ENCODE measurements around the gene OXT.

- no peak for TF ChIP-seq POLR2AphosphoS5 (IDR thresholded peaks at IDR 0.05; ENCODE audit: insufficient read depth, low read depth, low read length)
- no peak for TF ChIP-seq CTCF (IDR thresholded peaks at IDR 0.05; ENCODE audit: extremely low read depth in 1 of 2, insufficient read depth in 1 of 2, low read depth in 1 of 2, low read length in 2 of 2)
- TF ChIP-seq MAX (IDR thresholded peaks at IDR 0.05; ENCODE audit: insufficient read depth, insufficient read length) = no peak
- no peak for TF ChIP-seq MYC (IDR thresholded peaks at IDR 0.05; ENCODE audit: low read depth, low read length)
- TF ChIP-seq FOS (IDR thresholded peaks at IDR 0.05; ENCODE audit: borderline replicate concordance, insufficient read depth, low read length) = no peak
Observed at GRCh38 chr20:3045042-3045815, 26.2 kb upstream of the OXT start.

All from endothelial cell of umbilical vein (primary cell).